Epithelial cell of esophagus (primary cell): ENCODE data around the gene RGS19.
A peak's percentile ranks its signal among the peaks of the same experiment; 100 is the strongest.
"Not testable (repeated sequence)": the region's sequence is repeated elsewhere in the genome, so short reads cannot be mapped to it uniquely, and the experiment has no call there.

Source experiments
- DNase-seq: peaks from one replicate; pipeline ENCODE4 v3.0.0; 2010; ENCODE audit warnings: low read depth
- H3K4me3 ChIP-seq: 2 replicates; pipeline ENCODE4 v1.5.1; 2011; ENCODE audit warnings: mild to moderate bottlenecking, low read length, control low read depth
- TF ChIP-seq, protein P1 (sequence below): IDR thresholded peaks from 2 replicates; pipeline ENCODE4 v1.5.1; 2011; ENCODE audit warnings: low read depth, mild to moderate bottlenecking, low read length, control low read depth, inconsistent platforms; ENCODE audit not compliant: insufficient read depth; ENCODE audit errors: missing control alignments

RGS19 gene, protein sequence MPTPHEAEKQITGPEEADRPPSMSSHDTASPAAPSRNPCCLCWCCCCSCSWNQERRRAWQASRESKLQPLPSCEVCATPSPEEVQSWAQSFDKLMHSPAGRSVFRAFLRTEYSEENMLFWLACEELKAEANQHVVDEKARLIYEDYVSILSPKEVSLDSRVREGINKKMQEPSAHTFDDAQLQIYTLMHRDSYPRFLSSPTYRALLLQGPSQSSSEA

DNA sequence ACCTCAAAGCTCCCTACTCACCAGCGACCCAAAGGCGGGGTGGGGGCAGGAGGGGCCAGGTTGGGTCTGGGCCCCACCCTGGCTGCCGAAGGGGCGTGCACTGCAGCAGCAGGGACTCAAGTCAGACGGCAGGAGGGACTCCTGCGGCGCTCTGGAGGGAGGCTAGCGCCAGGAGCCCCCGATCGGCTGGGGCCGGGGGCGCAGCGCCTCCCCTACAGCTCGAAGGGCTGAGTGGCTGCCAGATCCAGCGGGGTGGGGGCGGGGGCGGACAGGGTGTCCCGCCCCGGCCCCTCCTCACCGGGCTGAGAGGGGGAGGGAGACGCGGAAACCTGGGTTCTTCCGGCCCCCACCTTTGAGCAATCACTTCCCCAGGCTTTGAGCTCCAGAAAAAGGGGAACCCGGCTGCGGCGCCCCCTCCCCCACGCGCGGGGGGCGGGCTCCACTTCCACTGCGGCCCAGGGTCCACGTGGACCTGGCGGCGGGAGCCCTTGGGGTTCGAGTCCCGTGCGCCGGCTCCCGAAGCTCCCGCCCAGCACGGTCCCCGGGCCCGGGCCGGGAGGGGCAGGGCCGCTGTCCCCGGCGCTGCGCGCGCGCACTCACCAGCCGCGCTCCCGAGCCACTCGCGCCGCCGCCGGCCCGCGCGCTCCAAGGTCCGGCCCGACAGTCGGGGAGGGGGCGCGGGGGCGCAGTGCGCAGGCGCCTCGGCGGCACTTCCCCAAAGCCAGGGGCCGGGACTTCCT, at the start of gene RGS19:
TSS of gene RGS19 (minus strand) at position 246 of the 740 bp plus-strand sequence. CDS start 2,632 bp downstream, outside the sequence.
- TF ChIP-seq, protein P1, sequence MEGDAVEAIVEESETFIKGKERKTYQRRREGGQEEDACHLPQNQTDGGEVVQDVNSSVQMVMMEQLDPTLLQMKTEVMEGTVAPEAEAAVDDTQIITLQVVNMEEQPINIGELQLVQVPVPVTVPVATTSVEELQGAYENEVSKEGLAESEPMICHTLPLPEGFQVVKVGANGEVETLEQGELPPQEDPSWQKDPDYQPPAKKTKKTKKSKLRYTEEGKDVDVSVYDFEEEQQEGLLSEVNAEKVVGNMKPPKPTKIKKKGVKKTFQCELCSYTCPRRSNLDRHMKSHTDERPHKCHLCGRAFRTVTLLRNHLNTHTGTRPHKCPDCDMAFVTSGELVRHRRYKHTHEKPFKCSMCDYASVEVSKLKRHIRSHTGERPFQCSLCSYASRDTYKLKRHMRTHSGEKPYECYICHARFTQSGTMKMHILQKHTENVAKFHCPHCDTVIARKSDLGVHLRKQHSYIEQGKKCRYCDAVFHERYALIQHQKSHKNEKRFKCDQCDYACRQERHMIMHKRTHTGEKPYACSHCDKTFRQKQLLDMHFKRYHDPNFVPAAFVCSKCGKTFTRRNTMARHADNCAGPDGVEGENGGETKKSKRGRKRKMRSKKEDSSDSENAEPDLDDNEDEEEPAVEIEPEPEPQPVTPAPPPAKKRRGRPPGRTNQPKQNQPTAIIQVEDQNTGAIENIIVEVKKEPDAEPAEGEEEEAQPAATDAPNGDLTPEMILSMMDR: no peak
- DNase-seq: peak; percentile 56
- H3K4me3 ChIP-seq: peak within 1 kb of the TSS; percentile 60

DNA sequence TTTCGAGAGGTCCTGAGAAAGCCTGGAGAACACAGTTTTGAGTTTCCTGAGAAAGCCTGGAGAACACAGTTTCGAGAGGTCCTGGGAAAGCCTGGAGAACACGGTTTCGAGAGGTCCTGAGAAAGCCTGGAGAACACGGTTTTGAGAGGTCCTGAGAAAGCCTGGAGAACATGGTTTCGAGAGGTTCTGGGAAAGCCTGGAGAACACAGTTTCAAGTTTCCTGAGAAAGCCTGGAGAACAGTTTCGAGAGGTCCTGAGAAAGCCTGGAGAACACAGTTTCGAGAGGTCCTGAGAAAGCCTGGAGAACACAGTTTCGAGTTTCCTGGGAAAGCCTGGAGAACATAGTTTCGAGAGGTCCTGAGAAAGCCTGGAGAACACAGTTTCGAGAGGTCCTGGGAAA, 44.2 kb upstream of the RGS19 start:
- not testable (repeated sequence) for H3K4me3 ChIP-seq, DNase-seq

DNA sequence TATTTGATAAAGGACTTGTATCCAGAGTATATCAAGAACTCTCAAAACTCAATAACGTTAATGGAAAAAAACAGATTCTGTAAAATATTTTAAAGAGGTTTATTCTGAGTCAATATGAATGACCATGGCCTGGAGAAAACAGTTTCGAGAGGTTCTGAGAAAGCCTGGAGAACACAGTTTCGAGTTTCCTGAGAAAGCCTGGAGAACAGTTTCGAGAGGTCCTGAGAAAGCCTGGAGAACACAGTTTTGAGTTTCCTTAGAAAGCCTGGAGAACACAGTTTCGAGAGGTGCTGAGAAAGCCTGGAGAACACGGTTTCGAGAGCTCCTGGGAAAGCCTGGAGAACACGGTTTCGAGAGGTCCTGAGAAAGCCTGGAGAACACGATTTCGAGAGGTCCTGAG, 43.6 kb upstream of the RGS19 start:
- not testable (repeated sequence) for H3K4me3 ChIP-seq, DNase-seq

DNA sequence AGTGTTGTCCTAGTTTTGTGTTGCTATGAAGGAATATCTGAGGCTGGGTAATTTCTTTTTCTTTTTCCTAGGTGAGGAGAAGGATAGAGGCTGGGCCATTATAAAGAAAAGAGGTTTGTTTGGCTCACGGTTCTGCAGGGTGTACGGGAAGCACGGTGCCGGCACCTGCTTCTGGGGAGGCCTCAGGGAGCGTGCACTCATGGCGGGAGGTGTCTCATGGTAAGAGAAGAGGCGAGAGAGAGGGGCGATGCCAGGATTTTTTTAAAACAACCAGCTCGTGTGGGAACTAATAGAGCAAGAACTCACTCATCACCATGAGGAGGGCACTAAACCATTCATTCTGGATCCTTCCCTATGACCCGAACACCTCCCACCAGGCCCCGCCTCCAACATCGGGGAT, 42.3 kb upstream of the RGS19 start:
- TF ChIP-seq, protein P1: no peak
- no peak for DNase-seq
- no peak overlapping the region for H3K4me3 ChIP-seq

DNA sequence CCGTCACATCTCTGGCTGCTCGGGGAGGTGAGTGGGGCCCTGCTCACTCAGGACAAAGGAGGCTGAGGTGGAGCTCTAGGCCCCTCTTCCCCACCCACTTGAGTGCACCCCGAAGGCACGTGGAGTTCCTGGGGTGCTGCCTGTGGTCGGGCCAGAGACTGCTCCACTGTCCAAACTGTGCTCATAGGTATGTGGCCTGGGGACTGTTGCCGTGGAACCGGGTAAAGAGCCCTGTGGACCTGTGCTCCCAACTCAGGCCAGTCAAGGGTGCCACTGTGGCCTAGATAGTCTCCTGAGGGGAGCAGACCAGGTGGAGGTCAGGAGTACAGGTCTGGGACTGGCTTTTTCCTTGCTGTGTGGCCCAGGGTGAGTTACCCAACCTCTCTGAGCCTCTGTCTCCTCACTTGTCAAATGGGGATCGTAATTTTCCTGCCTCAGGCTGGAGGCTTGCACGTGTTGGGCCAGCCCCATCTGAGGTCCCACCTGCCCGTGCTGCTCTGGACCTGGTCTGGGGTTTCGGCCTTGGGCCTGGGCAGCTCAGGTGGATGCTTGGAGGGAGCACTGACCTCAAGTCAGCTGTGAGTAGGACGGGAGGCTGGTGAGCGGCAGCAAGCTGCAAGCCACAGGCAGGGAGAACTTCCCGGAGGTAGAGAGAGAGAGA, 40.5 kb upstream of the RGS19 start:
- H3K4me3 ChIP-seq: no peak overlapping the region
- DNase-seq: no peak
- TF ChIP-seq, protein P1: no peak

DNA sequence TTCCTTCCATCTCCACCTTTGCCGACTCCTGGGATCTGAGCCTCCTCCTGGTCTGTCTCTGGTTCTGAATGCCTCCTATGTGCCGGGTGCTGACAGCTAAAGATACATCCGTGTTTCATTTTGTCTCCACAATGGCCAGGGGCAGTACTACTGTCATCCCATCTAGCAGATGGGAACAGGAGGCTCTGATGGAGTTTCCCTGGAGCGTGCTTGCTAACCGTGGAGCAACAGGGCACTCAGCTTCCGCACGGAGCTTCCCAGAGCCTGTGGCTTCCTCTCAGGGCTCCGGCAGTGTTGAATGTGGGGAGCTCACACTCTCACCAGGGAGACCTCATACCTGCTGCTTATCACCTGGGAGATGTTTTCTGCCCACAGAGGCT, 40.0 kb upstream of the RGS19 start:
- H3K4me3 ChIP-seq: no peak overlapping the region
- TF ChIP-seq, protein P1: no peak
- no peak for DNase-seq

DNA sequence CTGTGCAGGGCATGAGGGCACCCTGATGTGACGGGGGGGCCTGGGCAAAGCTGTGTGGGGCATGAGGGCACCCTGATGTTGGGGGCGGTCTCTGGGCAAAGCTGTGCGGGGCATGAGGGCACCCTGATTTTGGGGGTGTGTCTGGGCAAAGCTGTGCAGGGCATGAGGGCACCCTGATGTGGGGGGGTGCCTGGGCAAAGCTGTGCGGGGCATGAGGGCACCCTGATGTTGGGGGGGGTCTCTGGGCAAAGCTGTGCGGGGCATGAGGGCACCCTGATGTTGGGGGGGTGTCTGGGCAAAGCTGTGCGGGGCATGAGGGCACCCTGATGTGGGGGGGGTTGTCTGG, 38.1 kb upstream of the RGS19 start:
- not testable (repeated sequence) for DNase-seq, H3K4me3 ChIP-seq

DNA sequence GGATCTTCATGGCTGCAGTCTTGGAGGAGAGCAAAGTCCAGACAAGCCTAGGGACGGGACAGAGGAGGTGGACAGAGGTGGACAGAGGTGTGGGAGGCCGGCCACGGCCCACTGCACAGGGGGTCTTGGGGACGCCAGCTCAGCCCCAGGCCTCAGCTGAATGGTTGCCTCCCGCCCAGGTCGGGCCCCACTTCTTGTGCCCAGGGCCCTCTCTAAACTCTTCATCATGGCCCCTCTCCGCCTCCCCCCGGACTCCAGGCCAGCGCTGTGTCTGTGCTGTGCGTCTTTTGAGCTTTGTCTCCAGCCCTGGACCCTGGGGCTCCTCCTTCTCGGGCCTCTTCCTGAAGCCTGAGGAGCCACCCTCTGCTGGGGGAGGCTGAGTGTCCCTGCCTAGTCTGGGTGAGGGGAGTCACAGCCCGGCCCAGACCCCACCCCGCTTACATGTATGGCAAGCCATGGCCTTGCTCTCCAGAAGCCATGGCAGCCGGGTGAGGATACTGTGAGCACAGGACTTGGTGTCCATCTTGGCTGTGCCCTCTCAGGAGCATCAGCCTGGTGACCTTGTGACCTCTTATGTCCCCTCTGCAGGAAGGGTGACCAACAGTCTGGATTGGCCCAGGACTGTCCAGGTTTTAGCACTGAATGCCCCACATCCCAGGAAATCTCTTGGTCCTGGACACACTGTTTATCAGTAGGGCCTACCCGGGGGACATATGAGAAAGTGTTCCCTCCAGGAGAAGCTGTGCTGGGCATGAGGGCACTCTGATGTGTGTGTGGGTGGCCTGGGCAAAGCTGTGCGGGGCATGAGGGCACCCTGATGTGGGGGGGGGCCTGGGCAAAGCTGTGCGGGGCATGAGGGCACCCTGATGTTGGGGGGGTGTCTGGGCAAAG, 37.5 kb upstream of the RGS19 start:
- TF ChIP-seq, protein P1: no peak
- DNase-seq: no peak
- no peak overlapping the region for H3K4me3 ChIP-seq
